ENCODE measurements around the gene CCNT2. TPM values are rescaled to one million over a fixed set of nuclear protein-coding genes. Genes with fewer than 3 reads are reported as not detected.

Gene CCNT2
- total RNA-seq, 1 donor from 2014 or later, result 108 TPM

DNA sequence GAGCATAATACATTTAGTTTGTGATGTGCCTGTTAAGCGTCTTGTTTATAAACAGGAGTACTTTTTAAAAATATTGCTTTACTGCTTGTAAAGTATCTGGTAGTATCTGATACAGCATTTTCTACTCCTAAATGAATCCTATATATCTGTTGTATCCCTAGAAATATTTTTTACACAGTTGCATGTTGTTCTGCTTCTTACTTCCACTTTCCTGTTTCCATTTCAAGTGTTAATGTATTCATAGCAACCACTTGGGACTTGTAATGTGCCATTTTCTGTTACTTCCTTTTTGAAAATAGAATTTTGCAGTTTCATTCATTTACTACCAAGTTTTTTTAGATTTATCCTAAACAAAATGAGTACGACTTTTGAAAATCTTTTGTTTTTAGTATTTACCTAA lies 24.9 kb downstream of the CCNT2 start:
- no peak overlapping the region for H3K27ac Mint-ChIP-seq
- Histone ChIP-seq H2AFZ (replicated peaks) (no peak overlapping the region), H3K27ac (no peak overlapping the region), H3K4me1 (peaks cover 29% of the 10 kb centered on the region), H3K4me2 (peak overlapping the region; percentile 44), H3F3A (ENCODE audit: low read depth) (peaks cover 20% of the 10 kb centered on the region), H3K79me2 (ENCODE audit: low read depth) (peaks cover 75% of the 10 kb centered on the region), H3K36me3 (peaks cover 29% of the 10 kb centered on the region), H3K27me3 (no peaks in the 10 kb centered on the region), H4K20me1 (ENCODE audit: low read depth) (peaks cover 24% of the 10 kb centered on the region), H3K9ac (no peak overlapping the region), H3K4me3 (no peak overlapping the region), H3K9me3 (ENCODE audit: low read depth) (no peaks in the 10 kb centered on the region)
- H3K9me3 Mint-ChIP-seq, result no peaks in the 10 kb centered on the region
- H3K4me3 Mint-ChIP-seq, result no peak overlapping the region
- H3K4me1 Mint-ChIP-seq, result peaks cover 9% of the 10 kb centered on the region
- H3K36me3 Mint-ChIP-seq, result peaks cover 27% of the 10 kb centered on the region
- DNase-seq (ENCODE audit: low spot score), result no peak
- TF ChIP-seq EZH2 (IDR thresholded peaks at IDR 0.05) (no peak), EZH2phosphoT487 (IDR thresholded peaks at IDR 0.05) (no peak)
- TF ChIP-seq, protein P1, sequence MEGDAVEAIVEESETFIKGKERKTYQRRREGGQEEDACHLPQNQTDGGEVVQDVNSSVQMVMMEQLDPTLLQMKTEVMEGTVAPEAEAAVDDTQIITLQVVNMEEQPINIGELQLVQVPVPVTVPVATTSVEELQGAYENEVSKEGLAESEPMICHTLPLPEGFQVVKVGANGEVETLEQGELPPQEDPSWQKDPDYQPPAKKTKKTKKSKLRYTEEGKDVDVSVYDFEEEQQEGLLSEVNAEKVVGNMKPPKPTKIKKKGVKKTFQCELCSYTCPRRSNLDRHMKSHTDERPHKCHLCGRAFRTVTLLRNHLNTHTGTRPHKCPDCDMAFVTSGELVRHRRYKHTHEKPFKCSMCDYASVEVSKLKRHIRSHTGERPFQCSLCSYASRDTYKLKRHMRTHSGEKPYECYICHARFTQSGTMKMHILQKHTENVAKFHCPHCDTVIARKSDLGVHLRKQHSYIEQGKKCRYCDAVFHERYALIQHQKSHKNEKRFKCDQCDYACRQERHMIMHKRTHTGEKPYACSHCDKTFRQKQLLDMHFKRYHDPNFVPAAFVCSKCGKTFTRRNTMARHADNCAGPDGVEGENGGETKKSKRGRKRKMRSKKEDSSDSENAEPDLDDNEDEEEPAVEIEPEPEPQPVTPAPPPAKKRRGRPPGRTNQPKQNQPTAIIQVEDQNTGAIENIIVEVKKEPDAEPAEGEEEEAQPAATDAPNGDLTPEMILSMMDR (IDR thresholded peaks at IDR 0.05), result no peak
- H3K27me3 Mint-ChIP-seq (ENCODE audit: insufficient read depth, low read depth), result no peaks in the 10 kb centered on the region

DNA sequence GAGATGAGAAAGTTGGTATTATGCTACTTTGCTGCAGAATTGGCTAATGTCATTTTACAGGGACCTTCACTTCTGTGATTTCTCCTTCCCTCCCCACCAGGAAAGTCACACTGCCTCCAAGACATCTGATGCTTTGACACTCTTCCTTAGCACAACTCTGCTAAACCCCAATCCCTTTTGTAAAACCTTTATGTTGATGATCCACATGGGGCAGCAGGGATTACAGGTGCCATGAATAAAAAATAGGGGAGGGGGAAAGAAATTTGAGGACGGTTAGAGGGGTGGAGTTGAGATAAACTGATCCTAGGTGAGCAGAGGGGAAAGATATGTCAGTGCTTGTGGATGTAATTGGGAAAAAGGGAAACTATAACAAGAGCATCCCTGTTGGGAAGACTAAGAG lies 26.4 kb downstream of the CCNT2 start:
- TF ChIP-seq, protein P1 (IDR thresholded peaks at IDR 0.05), result no peak
- no peak for TF ChIP-seq EZH2 (IDR thresholded peaks at IDR 0.05)
- TF ChIP-seq EZH2phosphoT487 (IDR thresholded peaks at IDR 0.05), result no peak
- Histone ChIP-seq H3K4me2 (peak overlapping the region; percentile 44), H3K27me3 (no peaks in the 10 kb centered on the region), H3K4me3 (no peak overlapping the region), H4K20me1 (ENCODE audit: low read depth) (peaks cover 26% of the 10 kb centered on the region), H3K9ac (no peak overlapping the region), H3F3A (ENCODE audit: low read depth) (peaks cover 20% of the 10 kb centered on the region), H3K9me3 (ENCODE audit: low read depth) (no peaks in the 10 kb centered on the region), H3K4me1 (peaks cover 29% of the 10 kb centered on the region), H3K79me2 (ENCODE audit: low read depth) (peaks cover 69% of the 10 kb centered on the region), H3K27ac (peak overlapping the region; percentile 34), H2AFZ (replicated peaks) (no peak overlapping the region), H3K36me3 (peaks cover 19% of the 10 kb centered on the region)
- Mint-ChIP-seq H3K4me3 (no peak overlapping the region), H3K27me3 (ENCODE audit: insufficient read depth, low read depth) (no peaks in the 10 kb centered on the region), H3K36me3 (peaks cover 26% of the 10 kb centered on the region), H3K27ac (no peak overlapping the region), H3K9me3 (no peaks in the 10 kb centered on the region), H3K4me1 (peaks cover 9% of the 10 kb centered on the region)
- DNase-seq (ENCODE audit: low spot score), result peak; percentile 35

DNA sequence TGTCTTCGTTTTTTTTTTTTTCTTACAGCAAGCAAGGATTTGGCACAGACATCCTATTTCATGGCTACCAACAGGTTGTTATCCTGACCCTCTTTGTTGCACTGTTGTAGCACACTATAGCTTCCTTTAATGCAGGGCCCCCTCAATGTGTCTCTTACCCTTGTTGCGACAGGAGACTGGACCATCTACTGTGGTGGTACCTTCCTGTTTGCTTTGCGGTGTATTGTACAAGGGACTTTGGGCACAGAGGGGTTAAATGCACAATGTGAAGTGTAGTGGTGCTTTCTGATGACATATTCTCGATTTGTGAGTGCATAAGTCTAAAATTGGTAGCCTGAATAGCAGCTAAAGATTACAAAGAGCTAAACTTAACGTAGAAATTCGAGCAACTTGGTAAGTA lies 27.5 kb downstream of the CCNT2 start:
- Histone ChIP-seq H3K36me3 (peaks cover 30% of the 10 kb centered on the region), H3K9ac (no peak overlapping the region), H2AFZ (replicated peaks) (no peak overlapping the region), H3K27ac (no peak overlapping the region), H4K20me1 (ENCODE audit: low read depth) (peaks cover 35% of the 10 kb centered on the region), H3K79me2 (ENCODE audit: low read depth) (peaks cover 70% of the 10 kb centered on the region), H3F3A (ENCODE audit: low read depth) (peaks cover 14% of the 10 kb centered on the region), H3K27me3 (no peaks in the 10 kb centered on the region), H3K9me3 (ENCODE audit: low read depth) (no peaks in the 10 kb centered on the region), H3K4me2 (no peak overlapping the region), H3K4me1 (peaks cover 29% of the 10 kb centered on the region), H3K4me3 (no peak overlapping the region)
- Mint-ChIP-seq H3K9me3 (no peaks in the 10 kb centered on the region), H3K4me3 (no peak overlapping the region), H3K36me3 (peaks cover 23% of the 10 kb centered on the region), H3K4me1 (peaks cover 9% of the 10 kb centered on the region), H3K27ac (no peak overlapping the region), H3K27me3 (ENCODE audit: insufficient read depth, low read depth) (no peaks in the 10 kb centered on the region)
- DNase-seq (ENCODE audit: low spot score), result no peak
- TF ChIP-seq EZH2 (IDR thresholded peaks at IDR 0.05), result no peak
- TF ChIP-seq, protein P1 (IDR thresholded peaks at IDR 0.05), result no peak
- no peak for TF ChIP-seq EZH2phosphoT487 (IDR thresholded peaks at IDR 0.05)
